Large intestine (tissue), 3 donors: Measurements from ENCODE around the gene SNCAIP. TPM values are rescaled to one million over a fixed set of nuclear protein-coding genes. Genes with fewer than 3 reads are reported as not detected.
A peak's percentile ranks its signal among the peaks of the same experiment; 100 is the strongest.
"Not testable (repeated sequence)": the region's sequence is repeated elsewhere in the genome, so short reads cannot be mapped to it uniquely, and the experiment has no call there.

Experiments
- DNase-seq, 2 donors: peaks; one replicate each; pipeline versions ENCODE4 v3.0.0 to v3.0.0-alpha.2; 2013
- H3K27ac ChIP-seq: one replicate; pipeline ENCODE4 v1.5.1; 2013; ENCODE audit warnings: low read length
- H3K27me3 ChIP-seq: 2 replicates; pipeline ENCODE4 v1.6.1; 2013; ENCODE audit warnings: low read length; ENCODE audit not compliant: control insufficient read depth, insufficient read depth
- H3K36me3 ChIP-seq: 2 replicates; pipeline ENCODE4 v1.6.1; 2013; ENCODE audit warnings: low read length; ENCODE audit not compliant: control insufficient read depth, insufficient read depth
- H3K4me1 ChIP-seq: one replicate; pipeline ENCODE4 v1.6.1; 2013; ENCODE audit warnings: low read length; ENCODE audit not compliant: control insufficient read depth, insufficient read depth
- H3K4me3 ChIP-seq: one replicate; pipeline ENCODE4 v1.5.1; 2013; ENCODE audit warnings: low read length
- H3K9me3 ChIP-seq: one replicate; pipeline ENCODE4 v1.6.1; 2013; ENCODE audit warnings: mild to moderate bottlenecking, low read depth, low read length, moderate library complexity; ENCODE audit not compliant: control insufficient read depth
- WGBS: methylation state at CpG from one replicate; pipeline ENCODE4 v1.1.5; 2013; ENCODE audit warnings: low lambda C conversion rate; ENCODE audit not compliant: insufficient coverage; 5-methylcytosine and 5-hydroxymethylcytosine counted together
- polyA plus RNA-seq: library from polyadenylated mRNA; unstranded; fragments of 120-200 nt; gene quantifications from one replicate; pipeline ENCODE4 v1.2.1, GENCODE V29; 2013

SNCAIP gene
- polyA plus RNA-seq, 1 donor: 7.3 TPM

GRCh38 chr5:122473941-122474340, 161.9 kb downstream of the SNCAIP start:
- no peaks in the 10 kb centered on the region for H3K36me3 ChIP-seq
- no peak overlapping the region for H3K27ac ChIP-seq
- WGBS: no CpG with 5 or more reads among the region's 4 CpGs
- no peak for DNase-seq
- no peaks in the 10 kb centered on the region for H3K27me3 ChIP-seq
- no peaks in the 10 kb centered on the region for H3K9me3 ChIP-seq
- peaks cover 25% of the 10 kb centered on the region for H3K4me1 ChIP-seq
- no peak overlapping the region for H3K4me3 ChIP-seq

GRCh38 chr5:122478741-122479442, 166.9 kb downstream of the SNCAIP start:
- Histone ChIP-seq H3K4me1 (peaks cover 22% of the 10 kb centered on the region), H3K27ac (no peak overlapping the region), H3K36me3 (no peaks in the 10 kb centered on the region), H3K4me3 (no peak overlapping the region), H3K9me3 (no peaks in the 10 kb centered on the region), H3K27me3 (no peaks in the 10 kb centered on the region)
- peak; percentile 30 to 67 for DNase-seq
- 40% methylated on average over 1 of the region's 3 CpGs for WGBS

GRCh38 chr5:122480146-122480545, 168.1 kb downstream of the SNCAIP start:
- Histone ChIP-seq H3K9me3 (no peaks in the 10 kb centered on the region), H3K27ac (peak overlapping the region; percentile 35), H3K4me1 (peaks cover 24% of the 10 kb centered on the region), H3K36me3 (no peaks in the 10 kb centered on the region), H3K4me3 (no peak overlapping the region), H3K27me3 (no peaks in the 10 kb centered on the region)
- WGBS: no CpG with 5 or more reads among the region's 1 CpG
- peak in 1 of 2 donors; percentile 54 for DNase-seq

- Histone ChIP-seq H3K36me3 (no peaks in the 10 kb centered on the region), H3K9me3 (peaks cover 4% of the 10 kb centered on the region), H3K4me1 (peaks cover 27% of the 10 kb centered on the region), H3K27ac (no peak overlapping the region), H3K4me3 (no peak overlapping the region), H3K27me3 (no peaks in the 10 kb centered on the region)
- 80% methylated on average over 1 of the region's 3 CpGs for WGBS
- no peak for DNase-seq
These were observed 172.1 kb downstream of the SNCAIP start for GRCh38 chr5:122484103-122484502.

GRCh38 chr5:122485226-122485625, 173.2 kb downstream of the SNCAIP start:
- peak overlapping the region; percentile 71 for H3K27ac ChIP-seq
- peaks cover 4% of the 10 kb centered on the region for H3K9me3 ChIP-seq
- peaks cover 17% of the 10 kb centered on the region for H3K4me1 ChIP-seq
- no peaks in the 10 kb centered on the region for H3K36me3 ChIP-seq
- DNase-seq: peak; percentile 76 to 91
- WGBS: no CpG with 5 or more reads among the region's 2 CpGs
- no peaks in the 10 kb centered on the region for H3K27me3 ChIP-seq
- H3K4me3 ChIP-seq: no peak overlapping the region

GRCh38 chr5:122486616-122487015, 174.6 kb downstream of the SNCAIP start:
- Histone ChIP-seq H3K4me1 (peaks cover 12% of the 10 kb centered on the region), H3K27ac (peak overlapping the region; percentile 25)
- not testable (repeated sequence) for H3K36me3 ChIP-seq, H3K4me3 ChIP-seq, H3K9me3 ChIP-seq, H3K27me3 ChIP-seq
- WGBS: no CpG with 5 or more reads among the region's 6 CpGs
- peak; percentile 57 to 75 for DNase-seq

GRCh38 chr5:122490718-122491117, 178.7 kb downstream of the SNCAIP start:
- no peaks in the 10 kb centered on the region for H3K36me3 ChIP-seq
- H3K4me3 ChIP-seq: no peak overlapping the region
- WGBS: 65% methylated on average over 2 of the region's 5 CpGs
- H3K27ac ChIP-seq: no peak overlapping the region
- no peaks in the 10 kb centered on the region for H3K27me3 ChIP-seq
- H3K9me3 ChIP-seq: peaks cover 4% of the 10 kb centered on the region
- H3K4me1 ChIP-seq: peaks cover 7% of the 10 kb centered on the region
- no peak for DNase-seq

GRCh38 chr5:122492675-122493074, 180.6 kb downstream of the SNCAIP start:
- WGBS: 100% methylated on average over 1 of the region's 3 CpGs
- Histone ChIP-seq H3K4me1 (no peaks in the 10 kb centered on the region), H3K27ac (no peak overlapping the region), H3K4me3 (no peak overlapping the region), H3K36me3 (no peaks in the 10 kb centered on the region), H3K27me3 (no peaks in the 10 kb centered on the region), H3K9me3 (no peaks in the 10 kb centered on the region)
- no peak for DNase-seq

GRCh38 chr5:122493091-122494021, 181.3 kb downstream of the SNCAIP start:
- no peaks in the 10 kb centered on the region for H3K27me3 ChIP-seq
- no peaks in the 10 kb centered on the region for H3K9me3 ChIP-seq
- peak; percentile 44 to 78 for DNase-seq
- H3K4me1 ChIP-seq: no peaks in the 10 kb centered on the region
- H3K4me3 ChIP-seq: no peak overlapping the region
- H3K36me3 ChIP-seq: no peaks in the 10 kb centered on the region
- no peak overlapping the region for H3K27ac ChIP-seq
- 100% methylated on average over 1 of the region's 9 CpGs for WGBS

GRCh38 chr5:122494109-122494508, 182.1 kb downstream of the SNCAIP start:
- H3K4me3 ChIP-seq: no peak overlapping the region
- H3K27me3 ChIP-seq: no peaks in the 10 kb centered on the region
- no peak for DNase-seq
- no peaks in the 10 kb centered on the region for H3K4me1 ChIP-seq
- H3K27ac ChIP-seq: no peak overlapping the region
- no peaks in the 10 kb centered on the region for H3K36me3 ChIP-seq
- no peaks in the 10 kb centered on the region for H3K9me3 ChIP-seq
- WGBS: 60% methylated on average over 1 of the region's 4 CpGs
